ENCODE data around the gene ATXN3L.

The ATXN3L gene

GRCh38 chrX:13275031-13275430 is 44.8 kb downstream of the ATXN3L start:
- no peak for TF ChIP-seq SIN3A (IDR thresholded peaks at IDR 0.05; ENCODE audit: borderline replicate concordance, insufficient read depth, low read length)
- no peak for TF ChIP-seq TAF1 (IDR thresholded peaks at IDR 0.05; ENCODE audit: borderline replicate concordance, insufficient read depth, low read length)
- TF ChIP-seq POLR2AphosphoS5 (IDR thresholded peaks at IDR 0.05; ENCODE audit: low read depth, low read length): no peak
- no peak for TF ChIP-seq FOXP2 (optimal IDR thresholded peaks at IDR 0.05; ENCODE audit: borderline replicate concordance, extremely low read depth, extremely low read length, insufficient read depth)
- TF ChIP-seq REST (IDR thresholded peaks at IDR 0.05; ENCODE audit: insufficient read depth in 1 of 2, low read depth in 2 of 2, low read length in 2 of 2): no peak

GRCh38 chrX:13272426-13272825 is 47.4 kb downstream of the ATXN3L start:
- no peak for TF ChIP-seq REST (IDR thresholded peaks at IDR 0.05; ENCODE audit: insufficient read depth in 1 of 2, low read depth in 2 of 2, low read length in 2 of 2)
- no peak for TF ChIP-seq FOXP2 (optimal IDR thresholded peaks at IDR 0.05; ENCODE audit: borderline replicate concordance, extremely low read depth, extremely low read length, insufficient read depth)
- TF ChIP-seq SIN3A (IDR thresholded peaks at IDR 0.05; ENCODE audit: borderline replicate concordance, insufficient read depth, low read length): no peak
- no peak for TF ChIP-seq POLR2AphosphoS5 (IDR thresholded peaks at IDR 0.05; ENCODE audit: low read depth, low read length)
- TF ChIP-seq TAF1 (IDR thresholded peaks at IDR 0.05; ENCODE audit: borderline replicate concordance, insufficient read depth, low read length): no peak

- no peak for TF ChIP-seq TAF1 (IDR thresholded peaks at IDR 0.05; ENCODE audit: borderline replicate concordance, insufficient read depth, low read length)
- no peak for TF ChIP-seq REST (IDR thresholded peaks at IDR 0.05; ENCODE audit: insufficient read depth in 1 of 2, low read depth in 2 of 2, low read length in 2 of 2)
- TF ChIP-seq POLR2AphosphoS5 (IDR thresholded peaks at IDR 0.05; ENCODE audit: low read depth, low read length): no peak
- no peak for TF ChIP-seq SIN3A (IDR thresholded peaks at IDR 0.05; ENCODE audit: borderline replicate concordance, insufficient read depth, low read length)
- TF ChIP-seq FOXP2 (optimal IDR thresholded peaks at IDR 0.05; ENCODE audit: borderline replicate concordance, extremely low read depth, extremely low read length, insufficient read depth): no peak
Observed at GRCh38 chrX:13271511-13271910, 48.3 kb downstream of the ATXN3L start.

- no peak for TF ChIP-seq REST (IDR thresholded peaks at IDR 0.05; ENCODE audit: insufficient read depth in 1 of 2, low read depth in 2 of 2, low read length in 2 of 2)
- no peak for TF ChIP-seq TAF1 (IDR thresholded peaks at IDR 0.05; ENCODE audit: borderline replicate concordance, insufficient read depth, low read length)
- no peak for TF ChIP-seq SIN3A (IDR thresholded peaks at IDR 0.05; ENCODE audit: borderline replicate concordance, insufficient read depth, low read length)
- TF ChIP-seq FOXP2 (optimal IDR thresholded peaks at IDR 0.05; ENCODE audit: borderline replicate concordance, extremely low read depth, extremely low read length, insufficient read depth): no peak
- no peak for TF ChIP-seq POLR2AphosphoS5 (IDR thresholded peaks at IDR 0.05; ENCODE audit: low read depth, low read length)
Observed at GRCh38 chrX:13270360-13270759, 49.5 kb downstream of the ATXN3L start.

GRCh38 chrX:13268874-13269273 is 51.0 kb downstream of the ATXN3L start:
- TF ChIP-seq SIN3A (IDR thresholded peaks at IDR 0.05; ENCODE audit: borderline replicate concordance, insufficient read depth, low read length) (no peak), FOXP2 (optimal IDR thresholded peaks at IDR 0.05; ENCODE audit: borderline replicate concordance, extremely low read depth, extremely low read length, insufficient read depth) (no peak), REST (IDR thresholded peaks at IDR 0.05; ENCODE audit: insufficient read depth in 1 of 2, low read depth in 2 of 2, low read length in 2 of 2) (no peak), TAF1 (IDR thresholded peaks at IDR 0.05; ENCODE audit: borderline replicate concordance, insufficient read depth, low read length) (no peak), POLR2AphosphoS5 (IDR thresholded peaks at IDR 0.05; ENCODE audit: low read depth, low read length) (no peak)
